GM23338 (cell line): ENCODE measurements around the gene SLC17A5. TPM values are rescaled to one million over a fixed set of nuclear protein-coding genes. Genes with fewer than 3 reads are reported as not detected.

Source experiments
- ATAC-seq: fragments of 200-7000 bp; cut with Tn5 transposase; 3 replicates; pipeline ENCODE4 v1.9.1; 2020
- DNase-seq: peaks from one replicate; pipeline ENCODE4 v3.0.0-alpha.2; 2015; ENCODE audit warnings: low spot score
- H2AFZ ChIP-seq: fragments of 200-600 bp; sonication (generic); 2 replicates; pipeline ENCODE4 v1.8.0; 2016; ENCODE audit warnings: antibody characterized with exemption, mild to moderate bottlenecking, moderate library complexity
- H3F3A ChIP-seq: fragments of 200-600 bp; sonication (generic); replicated peaks from 2 replicates; pipeline ENCODE4 v1.8.0; 2017; ENCODE audit warnings: antibody characterized with exemption, mixed run types, low read depth
- H3K27ac ChIP-seq: fragments of 200-600 bp; sonication (generic); 2 replicates; pipeline ENCODE4 v1.6.1; 2016; ENCODE audit warnings: low read depth
- H3K27me3 ChIP-seq: fragments of 200-600 bp; sonication (generic); 2 replicates; pipeline ENCODE4 v1.8.0; 2016; ENCODE audit warnings: mild to moderate bottlenecking, mixed run types, moderate library complexity; ENCODE audit not compliant: insufficient read depth
- H3K36me3 ChIP-seq: fragments of 200-600 bp; sonication (generic); 2 replicates; pipeline ENCODE4 v1.8.0; 2016; ENCODE audit warnings: mild to moderate bottlenecking; ENCODE audit not compliant: insufficient read depth
- H3K4me1 ChIP-seq: fragments of 200-600 bp; sonication (generic); 2 replicates; pipeline ENCODE4 v1.8.0; 2016; ENCODE audit warnings: mild to moderate bottlenecking, moderate library complexity; ENCODE audit not compliant: insufficient read depth
- H3K4me2 ChIP-seq: fragments of 200-600 bp; sonication (generic); 2 replicates; pipeline ENCODE4 v1.7.1; 2017; ENCODE audit warnings: mixed run types
- H3K4me3 ChIP-seq: fragments of 200-600 bp; sonication (generic); 2 replicates; pipeline ENCODE4 v1.6.1; 2016; ENCODE audit warnings: mixed run types
- H3K79me2 ChIP-seq: fragments of 200-600 bp; sonication (generic); replicated peaks from 2 replicates; pipeline ENCODE4 v1.8.0; 2017; ENCODE audit warnings: mild to moderate bottlenecking; ENCODE audit not compliant: insufficient read depth
- H3K9me2 ChIP-seq: fragments of 200-600 bp; sonication (generic); 2 replicates; pipeline ENCODE4 v1.8.0; 2017; ENCODE audit not compliant: insufficient read depth
- H4K20me1 ChIP-seq: fragments of 200-600 bp; sonication (generic); replicated peaks from 2 replicates; pipeline ENCODE4 v1.8.0; 2017; ENCODE audit warnings: mild to moderate bottlenecking; ENCODE audit not compliant: insufficient read depth
- H3K27ac Mint-ChIP-seq: 2 replicates; pipeline ENCODE4 v1.8.0; 2020; ENCODE audit warnings: inconsistent platforms, mild to moderate bottlenecking, moderate library complexity, mixed read lengths
- H3K27me3 Mint-ChIP-seq: 3 replicates; pipeline ENCODE4 v1.8.0; 2022; ENCODE audit warnings: low read depth, mild to moderate bottlenecking, moderate library complexity, mixed read lengths, inconsistent platforms; ENCODE audit not compliant: insufficient read depth, poor library complexity
- H3K36me3 Mint-ChIP-seq: 3 replicates; pipeline ENCODE4 v1.8.0; 2021; ENCODE audit warnings: low read depth, mild to moderate bottlenecking, inconsistent platforms, moderate library complexity, mixed read lengths
- H3K4me1 Mint-ChIP-seq: 3 replicates; pipeline ENCODE4 v1.8.0; 2020; ENCODE audit warnings: mild to moderate bottlenecking, inconsistent platforms, mixed read lengths
- H3K4me3 Mint-ChIP-seq: 3 replicates; pipeline ENCODE4 v1.8.0; 2021; ENCODE audit warnings: moderate library complexity, mild to moderate bottlenecking, inconsistent platforms, mixed read lengths
- H3K9me3 Mint-ChIP-seq: 3 replicates; pipeline ENCODE4 v1.8.0; 2020; ENCODE audit warnings: moderate library complexity, mild to moderate bottlenecking, inconsistent platforms, mixed read lengths
- EZH2 ChIP-seq: fragments of 200-600 bp; sonication (generic); IDR thresholded peaks from one replicate; pipeline ENCODE4 v1.8.0; 2017; ENCODE audit warnings: antibody characterized with exemption, mild to moderate bottlenecking, low read depth; ENCODE audit not compliant: unreplicated experiment
- EZH2phosphoT487 ChIP-seq: fragments of 200-600 bp; sonication (generic); IDR thresholded peaks from one replicate; pipeline ENCODE4 v1.8.1; 2018; ENCODE audit warnings: antibody characterized with exemption; ENCODE audit not compliant: unreplicated experiment
- ZNF114 ChIP-seq: fragments of 250-450 bp; sonication (Bioruptor Pico); IDR thresholded peaks from 2 replicates; pipeline ENCODE4 v1.5.0; 2020; ENCODE audit warnings: mild to moderate bottlenecking, moderate library complexity
- ZNF331 ChIP-seq: fragments of 250-450 bp; sonication (Bioruptor Pico); IDR thresholded peaks from 2 replicates; pipeline ENCODE4 v1.5.0; 2020; ENCODE audit warnings: low read depth, mild to moderate bottlenecking, moderate library complexity
- polyA plus RNA-seq: library from polyadenylated mRNA; unstranded; fragments of >200 nt; fragmentation: Nextera tagmentation; extraction: Ambion mirVana; gene quantifications from 2 replicates; pipeline ENCODE4 v1.2.1, GENCODE V29; 2016
- total RNA-seq: library from RNA; depleted of rRNA; stranded (reverse); fragments of >200 nt; shearing (Covaris generic); gene quantifications from 2 replicates; pipeline ENCODE4 v1.2.3, GENCODE V29; 2014
- TF ChIP-seq, protein P1 (sequence below): fragments of 250-450 bp; sonication (Bioruptor Pico); IDR thresholded peaks from 2 replicates; pipeline ENCODE4 v1.5.0; 2020; ENCODE audit warnings: mild to moderate bottlenecking, moderate library complexity
- TF ChIP-seq, protein P2 (sequence below): IDR thresholded peaks from 2 replicates; pipeline ENCODE4 v1.6.1; 2016; ENCODE audit warnings: antibody characterized with exemption
- TF ChIP-seq, protein P3 (sequence below), 2 experiments: fragments of 200-600 bp in 1 of 2; sonication (generic) in 1 of 2; conservative IDR thresholded peaks; 2 replicates each; pipeline versions ENCODE4 v1.5.1 to v1.6.1; 2016 to 2017; ENCODE audit warnings: antibody characterized with exemption in 2 of 2, low read depth in 2 of 2, mild to moderate bottlenecking in 2 of 2, moderate library complexity in 1 of 2

Gene SLC17A5
- total and polyA plus RNA-seq, 2 experiments from 2014 or later: 9.2 to 17.7 TPM

DNA sequence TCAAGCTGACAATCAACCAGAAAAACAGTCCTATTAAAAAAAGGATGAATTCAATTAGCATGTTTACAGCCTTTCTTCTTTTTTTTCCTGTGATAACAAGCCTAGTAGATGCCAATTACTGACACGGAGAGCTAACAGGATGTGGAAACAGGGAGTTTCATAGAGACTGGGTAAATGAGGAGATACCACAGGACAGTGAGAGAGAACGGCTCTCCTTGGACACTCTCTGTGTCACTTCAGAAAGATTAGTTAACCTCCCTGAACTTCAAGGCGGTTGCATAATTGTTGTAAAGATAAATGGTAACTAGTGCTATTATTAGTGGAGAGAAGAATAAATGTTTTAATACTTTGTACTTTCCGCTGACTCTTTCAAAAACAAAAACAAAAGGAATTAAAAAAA lies 14.8 kb downstream of the SLC17A5 start:
- Histone ChIP-seq H3K4me1 (no peaks in the 10 kb centered on the region), H3K36me3 (peaks cover 11% of the 10 kb centered on the region), H3K79me2 (no peaks in the 10 kb centered on the region), H4K20me1 (no peaks in the 10 kb centered on the region), H3K4me2 (no peak overlapping the region), H3K27me3 (no peaks in the 10 kb centered on the region), H3F3A (no peaks in the 10 kb centered on the region), H3K4me3 (no peak overlapping the region), H3K27ac (no peak overlapping the region), H2AFZ (no peak overlapping the region), H3K9me2 (no peaks in the 10 kb centered on the region)
- no peaks in the 10 kb centered on the region for H3K9me3 Mint-ChIP-seq
- no peak overlapping the region; the same call in 2 of the 3 replicates for H3K4me3 Mint-ChIP-seq
- DNase-seq (no peak), ATAC-seq (no peak)
- no peak overlapping the region for H3K27ac Mint-ChIP-seq
- no peak for TF ChIP-seq ZNF114
- no peak for TF ChIP-seq EZH2
- TF ChIP-seq, protein P1, sequence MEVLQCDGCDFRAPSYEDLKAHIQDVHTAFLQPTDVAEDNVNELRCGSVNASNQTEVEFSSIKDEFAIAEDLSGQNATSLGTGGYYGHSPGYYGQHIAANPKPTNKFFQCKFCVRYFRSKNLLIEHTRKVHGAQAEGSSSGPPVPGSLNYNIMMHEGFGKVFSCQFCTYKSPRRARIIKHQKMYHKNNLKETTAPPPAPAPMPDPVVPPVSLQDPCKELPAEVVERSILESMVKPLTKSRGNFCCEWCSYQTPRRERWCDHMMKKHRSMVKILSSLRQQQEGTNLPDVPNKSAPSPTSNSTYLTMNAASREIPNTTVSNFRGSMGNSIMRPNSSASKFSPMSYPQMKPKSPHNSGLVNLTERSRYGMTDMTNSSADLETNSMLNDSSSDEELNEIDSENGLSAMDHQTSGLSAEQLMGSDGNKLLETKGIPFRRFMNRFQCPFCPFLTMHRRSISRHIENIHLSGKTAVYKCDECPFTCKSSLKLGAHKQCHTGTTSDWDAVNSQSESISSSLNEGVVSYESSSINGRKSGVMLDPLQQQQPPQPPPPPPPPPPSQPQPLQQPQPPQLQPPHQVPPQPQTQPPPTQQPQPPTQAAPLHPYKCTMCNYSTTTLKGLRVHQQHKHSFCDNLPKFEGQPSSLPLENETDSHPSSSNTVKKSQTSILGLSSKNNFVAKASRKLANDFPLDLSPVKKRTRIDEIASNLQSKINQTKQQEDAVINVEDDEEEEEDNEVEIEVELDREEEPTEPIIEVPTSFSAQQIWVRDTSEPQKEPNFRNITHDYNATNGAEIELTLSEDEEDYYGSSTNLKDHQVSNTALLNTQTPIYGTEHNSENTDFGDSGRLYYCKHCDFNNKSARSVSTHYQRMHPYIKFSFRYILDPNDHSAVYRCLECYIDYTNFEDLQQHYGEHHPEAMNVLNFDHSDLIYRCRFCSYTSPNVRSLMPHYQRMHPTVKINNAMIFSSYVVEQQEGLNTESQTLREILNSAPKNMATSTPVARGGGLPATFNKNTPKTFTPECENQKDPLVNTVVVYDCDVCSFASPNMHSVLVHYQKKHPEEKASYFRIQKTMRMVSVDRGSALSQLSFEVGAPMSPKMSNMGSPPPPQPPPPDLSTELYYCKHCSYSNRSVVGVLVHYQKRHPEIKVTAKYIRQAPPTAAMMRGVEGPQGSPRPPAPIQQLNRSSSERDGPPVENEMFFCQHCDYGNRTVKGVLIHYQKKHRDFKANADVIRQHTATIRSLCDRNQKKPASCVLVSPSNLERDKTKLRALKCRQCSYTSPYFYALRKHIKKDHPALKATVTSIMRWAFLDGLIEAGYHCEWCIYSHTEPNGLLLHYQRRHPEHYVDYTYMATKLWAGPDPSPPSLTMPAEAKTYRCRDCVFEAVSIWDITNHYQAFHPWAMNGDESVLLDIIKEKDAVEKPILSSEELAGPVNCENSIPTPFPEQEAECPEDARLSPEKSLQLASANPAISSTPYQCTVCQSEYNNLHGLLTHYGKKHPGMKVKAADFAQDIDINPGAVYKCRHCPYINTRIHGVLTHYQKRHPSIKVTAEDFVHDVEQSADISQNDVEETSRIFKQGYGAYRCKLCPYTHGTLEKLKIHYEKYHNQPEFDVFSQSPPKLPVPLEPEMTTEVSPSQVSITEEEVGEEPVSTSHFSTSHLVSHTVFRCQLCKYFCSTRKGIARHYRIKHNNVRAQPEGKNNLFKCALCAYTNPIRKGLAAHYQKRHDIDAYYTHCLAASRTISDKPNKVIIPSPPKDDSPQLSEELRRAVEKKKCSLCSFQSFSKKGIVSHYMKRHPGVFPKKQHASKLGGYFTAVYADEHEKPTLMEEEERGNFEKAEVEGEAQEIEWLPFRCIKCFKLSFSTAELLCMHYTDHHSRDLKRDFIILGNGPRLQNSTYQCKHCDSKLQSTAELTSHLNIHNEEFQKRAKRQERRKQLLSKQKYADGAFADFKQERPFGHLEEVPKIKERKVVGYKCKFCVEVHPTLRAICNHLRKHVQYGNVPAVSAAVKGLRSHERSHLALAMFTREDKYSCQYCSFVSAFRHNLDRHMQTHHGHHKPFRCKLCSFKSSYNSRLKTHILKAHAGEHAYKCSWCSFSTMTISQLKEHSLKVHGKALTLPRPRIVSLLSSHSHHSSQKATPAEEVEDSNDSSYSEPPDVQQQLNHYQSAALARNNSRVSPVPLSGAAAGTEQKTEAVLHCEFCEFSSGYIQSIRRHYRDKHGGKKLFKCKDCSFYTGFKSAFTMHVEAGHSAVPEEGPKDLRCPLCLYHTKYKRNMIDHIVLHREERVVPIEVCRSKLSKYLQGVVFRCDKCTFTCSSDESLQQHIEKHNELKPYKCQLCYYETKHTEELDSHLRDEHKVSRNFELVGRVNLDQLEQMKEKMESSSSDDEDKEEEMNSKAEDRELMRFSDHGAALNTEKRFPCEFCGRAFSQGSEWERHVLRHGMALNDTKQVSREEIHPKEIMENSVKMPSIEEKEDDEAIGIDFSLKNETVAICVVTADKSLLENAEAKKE (CRISPR knock-in tag): no peak
- no peak for TF ChIP-seq ZNF331
- TF ChIP-seq, protein P2, sequence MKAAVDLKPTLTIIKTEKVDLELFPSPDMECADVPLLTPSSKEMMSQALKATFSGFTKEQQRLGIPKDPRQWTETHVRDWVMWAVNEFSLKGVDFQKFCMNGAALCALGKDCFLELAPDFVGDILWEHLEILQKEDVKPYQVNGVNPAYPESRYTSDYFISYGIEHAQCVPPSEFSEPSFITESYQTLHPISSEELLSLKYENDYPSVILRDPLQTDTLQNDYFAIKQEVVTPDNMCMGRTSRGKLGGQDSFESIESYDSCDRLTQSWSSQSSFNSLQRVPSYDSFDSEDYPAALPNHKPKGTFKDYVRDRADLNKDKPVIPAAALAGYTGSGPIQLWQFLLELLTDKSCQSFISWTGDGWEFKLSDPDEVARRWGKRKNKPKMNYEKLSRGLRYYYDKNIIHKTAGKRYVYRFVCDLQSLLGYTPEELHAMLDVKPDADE: no peak
- TF ChIP-seq EZH2phosphoT487: no peak
- TF ChIP-seq, protein P3, sequence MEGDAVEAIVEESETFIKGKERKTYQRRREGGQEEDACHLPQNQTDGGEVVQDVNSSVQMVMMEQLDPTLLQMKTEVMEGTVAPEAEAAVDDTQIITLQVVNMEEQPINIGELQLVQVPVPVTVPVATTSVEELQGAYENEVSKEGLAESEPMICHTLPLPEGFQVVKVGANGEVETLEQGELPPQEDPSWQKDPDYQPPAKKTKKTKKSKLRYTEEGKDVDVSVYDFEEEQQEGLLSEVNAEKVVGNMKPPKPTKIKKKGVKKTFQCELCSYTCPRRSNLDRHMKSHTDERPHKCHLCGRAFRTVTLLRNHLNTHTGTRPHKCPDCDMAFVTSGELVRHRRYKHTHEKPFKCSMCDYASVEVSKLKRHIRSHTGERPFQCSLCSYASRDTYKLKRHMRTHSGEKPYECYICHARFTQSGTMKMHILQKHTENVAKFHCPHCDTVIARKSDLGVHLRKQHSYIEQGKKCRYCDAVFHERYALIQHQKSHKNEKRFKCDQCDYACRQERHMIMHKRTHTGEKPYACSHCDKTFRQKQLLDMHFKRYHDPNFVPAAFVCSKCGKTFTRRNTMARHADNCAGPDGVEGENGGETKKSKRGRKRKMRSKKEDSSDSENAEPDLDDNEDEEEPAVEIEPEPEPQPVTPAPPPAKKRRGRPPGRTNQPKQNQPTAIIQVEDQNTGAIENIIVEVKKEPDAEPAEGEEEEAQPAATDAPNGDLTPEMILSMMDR (conservative IDR thresholded peaks at IDR 0.05; ENCODE audit: low read depth in 2 of 2): no peak
- no peaks in the 10 kb centered on the region for H3K27me3 Mint-ChIP-seq
- peaks cover 8% of the 10 kb centered on the region for H3K36me3 Mint-ChIP-seq
- H3K4me1 Mint-ChIP-seq: no peaks in the 10 kb centered on the region
